ENCODE results near the gene TDRD7. TPM values are rescaled to one million over a fixed set of nuclear protein-coding genes. Genes with fewer than 3 reads are reported as not detected.

TDRD7 gene
- total RNA-seq, 1 donor, result 12.2 TPM

Small RNA genes within 50 kb of the gene (small RNA-seq; reads per million reads assigned to genes)
- not detected for gene MIR1302-8

Other genes with a start within 250 kb of the TDRD7 start
- gene CCDC180, start 104.4 kb upstream of the TDRD7 start, total RNA-seq (ENCODE audit: low replicate concordance), result 4.2 and 27.2 TPM in 2 replicates
- gene TMOD1, start 89.6 kb downstream of the TDRD7 start, total RNA-seq (ENCODE audit: low replicate concordance), result 0.16 and 0.18 TPM in 2 replicates
- gene TSTD2, start 221.3 kb downstream of the TDRD7 start, total RNA-seq (ENCODE audit: low replicate concordance), result 17.6 and 23.2 TPM in 2 replicates
- 43.3 and 59.6 TPM in 2 replicates for gene NCBP1, start 221.7 kb downstream of the TDRD7 start, total RNA-seq (ENCODE audit: low replicate concordance)